Measurements from ENCODE around the gene CLDND1.

The CLDND1 gene

DNA sequence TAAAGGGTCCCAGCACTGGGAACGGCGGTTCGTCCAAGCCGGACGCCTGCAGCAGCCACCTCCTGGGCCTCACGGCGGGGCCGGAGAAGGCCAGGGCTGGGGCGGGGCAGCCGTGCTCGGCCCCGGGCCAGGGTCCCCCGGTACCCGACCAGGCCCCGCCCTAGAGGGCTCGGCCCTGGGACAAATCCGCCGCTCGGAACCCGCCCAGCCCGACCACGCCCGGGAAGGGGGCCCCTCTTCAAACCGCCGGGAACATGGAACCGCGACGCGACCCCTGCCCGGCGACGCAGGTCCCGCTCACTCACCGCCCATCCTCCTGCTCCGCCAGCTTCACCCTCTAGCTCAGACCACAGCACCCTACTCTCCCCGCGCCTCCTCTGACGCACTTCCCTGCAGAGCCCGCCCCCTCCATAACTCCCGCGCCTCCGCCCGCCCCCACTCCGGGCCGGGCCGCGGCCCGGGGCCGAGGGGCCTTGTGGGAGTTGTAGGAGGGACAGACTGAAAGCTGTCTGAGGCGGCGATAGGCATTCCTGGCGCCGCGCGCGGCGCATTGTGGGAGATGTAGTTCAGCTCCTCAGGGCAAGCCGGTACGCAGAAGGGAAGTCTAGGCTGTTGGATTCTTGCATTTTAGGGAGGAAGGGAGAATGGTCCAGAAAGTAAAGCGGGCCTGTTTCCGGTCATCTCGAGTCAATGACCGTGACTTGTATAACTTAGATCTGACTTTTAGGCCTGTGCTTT lies at the start of gene CLDND1:
CLDND1 (minus strand) TSS at position 359 of the 738 bp plus-strand sequence. CDS start 1,478 bp downstream, outside the sequence.
- peak within 1 kb of the TSS; percentile 91 for H3K4me3 ChIP-seq (ENCODE audit: control insufficient read depth, low read depth, low read length)
- TF ChIP-seq, protein P1, sequence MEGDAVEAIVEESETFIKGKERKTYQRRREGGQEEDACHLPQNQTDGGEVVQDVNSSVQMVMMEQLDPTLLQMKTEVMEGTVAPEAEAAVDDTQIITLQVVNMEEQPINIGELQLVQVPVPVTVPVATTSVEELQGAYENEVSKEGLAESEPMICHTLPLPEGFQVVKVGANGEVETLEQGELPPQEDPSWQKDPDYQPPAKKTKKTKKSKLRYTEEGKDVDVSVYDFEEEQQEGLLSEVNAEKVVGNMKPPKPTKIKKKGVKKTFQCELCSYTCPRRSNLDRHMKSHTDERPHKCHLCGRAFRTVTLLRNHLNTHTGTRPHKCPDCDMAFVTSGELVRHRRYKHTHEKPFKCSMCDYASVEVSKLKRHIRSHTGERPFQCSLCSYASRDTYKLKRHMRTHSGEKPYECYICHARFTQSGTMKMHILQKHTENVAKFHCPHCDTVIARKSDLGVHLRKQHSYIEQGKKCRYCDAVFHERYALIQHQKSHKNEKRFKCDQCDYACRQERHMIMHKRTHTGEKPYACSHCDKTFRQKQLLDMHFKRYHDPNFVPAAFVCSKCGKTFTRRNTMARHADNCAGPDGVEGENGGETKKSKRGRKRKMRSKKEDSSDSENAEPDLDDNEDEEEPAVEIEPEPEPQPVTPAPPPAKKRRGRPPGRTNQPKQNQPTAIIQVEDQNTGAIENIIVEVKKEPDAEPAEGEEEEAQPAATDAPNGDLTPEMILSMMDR (IDR thresholded peaks at IDR 0.05; ENCODE audit: control insufficient read depth, insufficient read depth, low read depth, low read length, missing control alignments) = no peak
- peak; percentile 83 for DNase-seq (ENCODE audit: low read depth)

DNA sequence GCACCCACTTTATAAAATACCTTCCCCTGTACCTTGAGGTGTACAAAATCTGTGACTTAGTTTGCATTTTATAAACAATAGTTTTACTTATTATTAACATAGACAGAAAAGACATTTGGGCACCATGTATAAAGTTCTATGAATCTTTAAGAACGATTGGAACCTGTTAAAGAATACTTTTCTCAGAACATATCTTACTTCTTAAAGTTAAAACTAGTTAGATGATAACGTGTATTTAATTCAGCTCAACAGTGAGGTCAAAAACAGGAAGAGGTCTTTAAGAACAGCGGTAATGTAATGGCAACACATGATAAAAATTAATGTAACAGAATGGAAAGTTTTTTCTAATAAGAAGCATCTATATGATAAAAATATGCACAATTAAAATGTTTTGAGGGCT lies 45.7 kb upstream of the CLDND1 start:
- TF ChIP-seq, protein P1 (IDR thresholded peaks at IDR 0.05; ENCODE audit: control insufficient read depth, insufficient read depth, low read depth, low read length, missing control alignments) = no peak
- H3K4me3 ChIP-seq (ENCODE audit: control insufficient read depth, low read depth, low read length) = no peak overlapping the region
- no peak for DNase-seq (ENCODE audit: low read depth)

DNA sequence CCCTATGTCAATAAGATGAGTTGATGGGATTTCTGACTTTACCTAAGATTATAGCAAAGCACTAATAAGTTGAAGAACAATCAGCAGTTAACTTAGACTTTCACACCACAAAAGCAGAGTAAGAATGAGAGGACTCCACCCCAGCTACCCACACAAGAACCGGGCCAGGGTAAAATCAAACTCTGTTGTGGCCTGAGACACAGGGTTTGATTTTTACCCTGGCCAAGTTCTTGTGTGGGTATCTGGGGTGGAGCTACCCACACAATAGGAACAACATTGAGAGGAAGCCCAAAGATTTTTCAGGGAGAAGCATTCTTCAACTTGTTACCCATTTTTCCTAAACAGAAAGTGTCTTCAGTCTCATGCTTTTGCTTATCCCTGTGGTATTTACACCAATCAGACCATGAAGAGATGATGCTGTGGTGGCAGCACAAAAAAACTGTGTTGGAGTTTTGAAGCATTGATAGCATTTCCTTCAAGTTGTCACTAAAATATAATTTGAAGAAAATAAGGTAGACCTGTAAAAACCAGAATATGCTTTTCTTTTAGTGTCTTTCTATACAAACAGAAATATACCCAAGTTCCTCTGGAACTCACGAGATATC lies 45.1 kb upstream of the CLDND1 start:
- DNase-seq (ENCODE audit: low read depth) = no peak
- H3K4me3 ChIP-seq (ENCODE audit: control insufficient read depth, low read depth, low read length) = no peak overlapping the region
- TF ChIP-seq, protein P1 (IDR thresholded peaks at IDR 0.05; ENCODE audit: control insufficient read depth, insufficient read depth, low read depth, low read length, missing control alignments) = no peak

DNA sequence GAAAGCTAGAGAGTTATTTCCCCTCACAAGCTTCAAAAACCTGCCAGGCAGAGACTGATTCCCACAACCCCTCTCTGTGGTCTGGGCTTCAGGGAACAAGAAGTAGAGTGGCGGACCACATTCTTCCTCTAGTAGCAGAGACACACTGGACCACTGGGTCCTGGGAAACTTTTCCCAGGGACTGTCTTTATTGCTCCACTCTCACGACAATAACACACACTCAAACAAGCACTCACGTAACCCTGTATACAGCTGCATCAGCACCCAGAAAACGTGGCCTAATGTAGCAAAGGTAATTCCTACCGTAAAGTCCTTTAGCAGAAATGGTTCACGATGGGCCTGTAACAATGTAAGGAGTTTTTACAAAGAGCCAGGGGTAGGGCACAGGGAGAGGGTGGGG lies 43.1 kb upstream of the CLDND1 start:
- H3K4me3 ChIP-seq (ENCODE audit: control insufficient read depth, low read depth, low read length) = no peak overlapping the region
- TF ChIP-seq, protein P1 (IDR thresholded peaks at IDR 0.05; ENCODE audit: control insufficient read depth, insufficient read depth, low read depth, low read length, missing control alignments) = no peak
- DNase-seq (ENCODE audit: low read depth) = no peak

DNA sequence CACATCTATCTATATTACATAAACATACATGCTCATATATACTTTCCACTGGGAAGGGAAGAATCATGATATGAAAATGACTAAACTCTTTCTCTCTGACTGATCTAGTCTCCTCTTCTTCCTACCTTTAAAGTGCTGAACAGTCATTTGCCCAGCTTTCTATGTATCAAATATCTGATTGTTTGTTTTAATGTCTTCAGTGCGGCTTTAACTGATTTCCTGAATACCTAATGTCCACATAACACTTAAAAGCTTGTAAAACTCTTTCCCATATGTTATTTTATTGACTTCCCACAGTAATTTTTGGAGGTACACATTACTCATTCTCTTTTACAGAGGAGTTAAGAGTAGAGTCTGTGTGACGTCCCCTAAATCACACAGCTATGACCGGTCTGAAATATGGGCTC lies 42.5 kb upstream of the CLDND1 start:
- peak; percentile 16 for DNase-seq (ENCODE audit: low read depth)
- no peak overlapping the region for H3K4me3 ChIP-seq (ENCODE audit: control insufficient read depth, low read depth, low read length)
- TF ChIP-seq, protein P1 (IDR thresholded peaks at IDR 0.05; ENCODE audit: control insufficient read depth, insufficient read depth, low read depth, low read length, missing control alignments) = no peak

DNA sequence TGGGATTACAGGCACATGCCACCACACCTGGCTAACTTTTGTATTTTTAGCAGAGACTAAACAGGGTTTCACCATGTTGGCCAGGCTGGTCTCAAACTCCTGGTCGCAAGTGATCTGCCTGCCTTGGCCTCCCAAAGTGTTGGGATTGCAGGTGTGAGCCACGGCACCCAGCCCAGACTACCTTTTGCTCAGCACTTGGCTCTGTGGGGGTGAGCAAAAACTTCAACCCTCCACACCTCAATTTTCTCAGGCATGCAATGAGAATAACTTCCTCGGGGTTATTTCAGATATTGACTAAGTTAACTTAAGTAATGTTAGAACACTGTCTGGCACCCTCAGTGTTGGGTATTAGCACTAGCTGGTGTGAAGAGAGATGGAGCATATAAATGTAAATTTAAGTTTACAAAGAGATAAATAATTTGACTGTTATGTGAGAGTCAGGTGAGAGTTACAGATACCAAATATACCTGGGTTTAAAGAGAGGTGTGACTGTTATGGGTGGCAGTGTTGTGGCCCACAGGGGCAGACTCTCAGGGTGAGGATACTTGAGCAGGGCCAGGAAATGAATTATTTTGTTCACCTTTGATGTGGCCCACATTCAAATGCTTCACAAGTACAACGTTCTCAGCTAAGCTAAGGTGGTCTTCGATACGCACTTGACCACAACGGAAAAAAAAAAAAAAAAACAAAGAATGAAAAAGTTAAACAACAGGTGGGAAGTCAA lies 41.7 kb upstream of the CLDND1 start:
- no peak for DNase-seq (ENCODE audit: low read depth)
- H3K4me3 ChIP-seq (ENCODE audit: control insufficient read depth, low read depth, low read length) = no peak overlapping the region
- TF ChIP-seq, protein P1 (IDR thresholded peaks at IDR 0.05; ENCODE audit: control insufficient read depth, insufficient read depth, low read depth, low read length, missing control alignments) = no peak
